HL-60/S4 treated with retinoic acid at 250 ng/mL for 4 days and 3 days (cell line): ENCODE data around the gene CD247.

Source experiments
- in situ Hi-C: fragments of 300-500 bp; cut with MboI; formaldehyde crosslinking; loops from 2 replicates; pipeline ENCODE4 v1.7.0; 2022; ENCODE audit warnings: low sequenced_read_pairs

CD247 gene

GRCh38 chr1:167427848-167428247, 90.5 kb downstream of the CD247 start:
- in situ Hi-C loops, result loop anchor here (25.0 kb wide), 2 partner anchors 366 to 516 kb away; no protein-coding TSS in a partner anchor

- in situ Hi-C loops, result loop anchor here (25.0 kb wide), 2 partner anchors 364 to 514 kb away; no protein-coding TSS in a partner anchor
These were observed 91.6 kb downstream of the CD247 start for GRCh38 chr1:167426716-167427115.

- in situ Hi-C loops, result loop anchor here (25.0 kb wide), 2 partner anchors 363 to 513 kb away; no protein-coding TSS in a partner anchor
These were observed 92.8 kb downstream of the CD247 start for GRCh38 chr1:167425482-167425881.

GRCh38 chr1:167423684-167424619, 94.4 kb downstream of the CD247 start:
- in situ Hi-C loops, result no loop called here

GRCh38 chr1:167420510-167420909, 97.8 kb downstream of the CD247 start:
- in situ Hi-C loops, result no loop called here

- in situ Hi-C loops, result no loop called here
These were observed 99.1 kb downstream of the CD247 start for GRCh38 chr1:167419245-167419644.

GRCh38 chr1:167418391-167418790, 99.9 kb downstream of the CD247 start:
- in situ Hi-C loops, result no loop called here

- in situ Hi-C loops, result no loop called here
These were observed 101.8 kb downstream of the CD247 start for GRCh38 chr1:167416506-167416905.

- in situ Hi-C loops, result no loop called here
These were observed 105.0 kb downstream of the CD247 start for GRCh38 chr1:167413328-167413727.

- in situ Hi-C loops, result no loop called here
These were observed 105.4 kb downstream of the CD247 start for GRCh38 chr1:167412920-167413319.

- in situ Hi-C loops, result no loop called here
These were observed 106.3 kb downstream of the CD247 start for GRCh38 chr1:167412072-167412471.

GRCh38 chr1:167409183-167409582, 109.1 kb downstream of the CD247 start:
- in situ Hi-C loops, result no loop called here

GRCh38 chr1:167408355-167408754, 110.0 kb downstream of the CD247 start:
- in situ Hi-C loops, result no loop called here

- in situ Hi-C loops, result no loop called here
These were observed 113.4 kb downstream of the CD247 start for GRCh38 chr1:167404908-167405307.

GRCh38 chr1:167404161-167404888, 114.0 kb downstream of the CD247 start:
- in situ Hi-C loops, result no loop called here

GRCh38 chr1:167401260-167401873, 117.0 kb downstream of the CD247 start:
- in situ Hi-C loops, result no loop called here

- in situ Hi-C loops, result no loop called here
These were observed 117.9 kb downstream of the CD247 start for GRCh38 chr1:167400359-167400953.

- in situ Hi-C loops, result no loop called here
These were observed 126.1 kb downstream of the CD247 start for GRCh38 chr1:167392200-167392696.

- in situ Hi-C loops, result no loop called here
These were observed 129.4 kb downstream of the CD247 start for GRCh38 chr1:167388976-167389375.

- in situ Hi-C loops, result no loop called here
These were observed 130.9 kb downstream of the CD247 start for GRCh38 chr1:167387251-167387910.
